Measurements from ENCODE around the gene ZSWIM5.
"Not testable (repeated sequence)": the region's sequence is repeated elsewhere in the genome, so short reads cannot be mapped to it uniquely, and the experiment has no call there.

Gene ZSWIM5

DNA sequence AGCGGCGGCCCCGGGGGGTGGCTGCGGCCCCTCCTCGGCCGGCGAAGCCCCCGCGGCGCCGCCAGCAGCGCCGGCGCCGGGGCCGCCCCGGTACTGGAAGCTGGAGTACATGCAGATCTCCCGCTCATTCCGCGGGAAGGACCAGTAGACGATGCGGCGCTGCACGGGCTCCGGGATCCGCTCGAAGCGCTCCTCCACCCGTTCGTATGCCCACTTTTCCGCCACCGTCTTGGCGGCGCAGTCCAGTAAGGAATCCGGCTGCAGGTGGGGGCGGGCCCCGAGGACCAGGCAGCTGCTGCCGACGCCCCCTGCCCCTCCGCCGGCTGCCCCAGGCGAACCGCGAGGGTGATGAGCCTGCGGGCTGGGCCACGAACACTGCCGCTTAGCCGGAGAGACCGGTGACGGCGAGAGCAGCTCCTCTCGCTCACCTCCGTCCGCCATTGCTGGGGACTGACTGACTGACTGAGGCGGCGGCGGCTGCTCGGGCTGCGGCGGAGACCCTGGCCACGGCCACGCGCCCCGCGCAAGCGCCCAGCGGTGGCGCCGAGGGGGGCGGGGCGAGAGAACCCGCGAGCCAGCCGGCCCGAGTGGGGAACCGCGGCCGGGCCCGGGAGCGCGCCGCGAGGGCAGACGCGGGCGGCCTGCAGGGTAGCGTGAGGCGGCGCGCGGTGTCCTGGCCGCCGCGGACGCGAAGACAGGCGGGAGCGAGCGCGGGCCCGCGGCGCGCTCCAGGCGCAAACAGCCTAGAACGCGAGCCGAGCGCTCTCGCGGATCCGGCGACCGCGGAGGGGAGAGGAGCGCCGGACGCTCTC is at the start of gene ZSWIM5:
Gene ZSWIM5 (minus strand): TSS at position 696 of the 812 bp plus-strand sequence. CDS start 255 bp downstream, at position 441.
- peak within 1 kb of the TSS; percentile 74 for H3K4me3 ChIP-seq (ENCODE audit: low read depth, low read length)
- peak; percentile 64 for DNase-seq (ENCODE audit: low read depth)
- TF ChIP-seq, protein P1, sequence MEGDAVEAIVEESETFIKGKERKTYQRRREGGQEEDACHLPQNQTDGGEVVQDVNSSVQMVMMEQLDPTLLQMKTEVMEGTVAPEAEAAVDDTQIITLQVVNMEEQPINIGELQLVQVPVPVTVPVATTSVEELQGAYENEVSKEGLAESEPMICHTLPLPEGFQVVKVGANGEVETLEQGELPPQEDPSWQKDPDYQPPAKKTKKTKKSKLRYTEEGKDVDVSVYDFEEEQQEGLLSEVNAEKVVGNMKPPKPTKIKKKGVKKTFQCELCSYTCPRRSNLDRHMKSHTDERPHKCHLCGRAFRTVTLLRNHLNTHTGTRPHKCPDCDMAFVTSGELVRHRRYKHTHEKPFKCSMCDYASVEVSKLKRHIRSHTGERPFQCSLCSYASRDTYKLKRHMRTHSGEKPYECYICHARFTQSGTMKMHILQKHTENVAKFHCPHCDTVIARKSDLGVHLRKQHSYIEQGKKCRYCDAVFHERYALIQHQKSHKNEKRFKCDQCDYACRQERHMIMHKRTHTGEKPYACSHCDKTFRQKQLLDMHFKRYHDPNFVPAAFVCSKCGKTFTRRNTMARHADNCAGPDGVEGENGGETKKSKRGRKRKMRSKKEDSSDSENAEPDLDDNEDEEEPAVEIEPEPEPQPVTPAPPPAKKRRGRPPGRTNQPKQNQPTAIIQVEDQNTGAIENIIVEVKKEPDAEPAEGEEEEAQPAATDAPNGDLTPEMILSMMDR (conservative IDR thresholded peaks at IDR 0.05; ENCODE audit: low read depth, low read length): no peak

DNA sequence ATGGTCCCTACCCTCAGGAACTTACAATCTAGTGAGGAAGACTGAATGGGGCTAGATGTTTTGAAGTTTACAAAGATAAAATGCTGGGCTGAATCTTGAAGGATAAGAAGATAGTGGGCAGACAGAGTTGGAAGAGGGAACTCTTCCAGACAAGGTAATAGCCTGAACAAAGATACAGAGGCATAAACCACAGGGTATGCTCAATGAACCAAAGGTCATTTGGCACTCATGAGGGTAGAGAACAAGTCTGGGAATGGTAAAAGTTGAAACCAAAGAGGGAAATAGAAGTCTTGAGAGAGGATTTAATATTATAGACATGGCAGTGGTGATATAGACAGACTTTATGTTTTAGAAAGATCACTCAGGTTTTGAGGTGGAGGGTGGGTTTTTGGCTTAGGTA is 48.1 kb upstream of the ZSWIM5 start:
- no peak overlapping the region for H3K4me3 ChIP-seq (ENCODE audit: low read depth, low read length)
- TF ChIP-seq, protein P1 (conservative IDR thresholded peaks at IDR 0.05; ENCODE audit: low read depth, low read length): no peak
- no peak for DNase-seq (ENCODE audit: low read depth)

DNA sequence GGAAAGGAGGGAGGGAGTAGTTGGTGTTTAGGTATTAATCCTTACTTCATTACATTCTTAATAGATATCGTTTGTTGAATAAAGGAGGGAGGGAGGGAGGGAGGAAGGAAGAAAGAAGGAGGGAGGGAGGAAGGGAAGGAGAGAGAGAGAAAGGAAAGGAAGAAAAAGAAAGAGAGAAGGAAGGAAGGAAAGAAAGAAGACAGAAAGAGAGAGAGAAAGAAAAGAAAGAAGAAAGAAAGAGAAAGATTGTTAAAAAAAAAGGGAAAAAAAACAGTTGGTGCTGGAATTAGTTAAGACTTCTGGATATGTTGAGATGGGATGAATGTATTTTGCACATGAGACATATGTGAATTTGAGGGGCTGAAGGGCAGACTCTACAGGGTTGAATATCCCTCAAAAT is 44.1 kb upstream of the ZSWIM5 start:
- TF ChIP-seq, protein P1 (conservative IDR thresholded peaks at IDR 0.05; ENCODE audit: low read depth, low read length): no peak
- no peak for DNase-seq (ENCODE audit: low read depth)
- H3K4me3 ChIP-seq (ENCODE audit: low read depth, low read length): no peak overlapping the region

DNA sequence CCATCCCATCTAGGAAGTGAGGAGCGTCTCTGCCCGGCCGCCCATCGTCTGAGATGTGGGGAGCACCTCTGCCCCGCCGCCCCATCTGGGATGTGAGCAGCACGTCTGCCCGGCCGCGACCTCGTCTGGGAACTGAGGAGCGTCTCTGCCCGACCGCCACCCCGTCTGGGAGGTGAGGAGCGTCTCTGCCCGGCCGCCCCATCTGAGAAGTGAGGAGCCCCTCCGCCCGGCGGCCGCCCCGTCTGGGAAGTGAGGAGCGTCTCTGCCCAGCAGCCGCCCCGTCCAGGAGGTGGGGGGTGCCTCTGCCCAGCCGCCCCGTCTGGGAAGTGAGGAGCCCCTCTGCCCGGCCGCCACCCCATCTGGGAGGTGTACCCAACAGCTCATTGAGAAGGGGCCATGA is 41.6 kb upstream of the ZSWIM5 start:
- DNase-seq (ENCODE audit: low read depth); H3K4me3 ChIP-seq (ENCODE audit: low read depth, low read length): not testable (repeated sequence)

DNA sequence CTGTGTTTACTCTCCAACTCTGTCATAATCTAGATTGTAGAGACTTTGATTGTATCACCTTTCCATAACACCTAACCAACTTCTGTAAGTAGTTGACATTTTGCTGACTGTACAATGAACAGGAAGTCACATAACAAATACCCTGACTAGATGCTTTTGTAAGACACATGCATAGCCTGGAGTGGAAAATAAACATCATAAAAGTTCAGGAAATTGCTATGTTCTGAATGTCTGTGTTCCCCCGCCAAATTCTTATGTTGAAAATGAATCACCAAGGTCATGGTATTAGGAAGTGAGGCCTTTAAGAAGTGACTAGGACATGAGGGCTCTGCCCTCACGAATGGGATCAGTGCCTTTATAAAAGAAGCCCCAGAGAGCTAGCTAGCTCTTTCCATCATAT is 40.4 kb upstream of the ZSWIM5 start:
- TF ChIP-seq, protein P1 (conservative IDR thresholded peaks at IDR 0.05; ENCODE audit: low read depth, low read length): no peak
- H3K4me3 ChIP-seq (ENCODE audit: low read depth, low read length): no peak overlapping the region
- DNase-seq (ENCODE audit: low read depth): peak; percentile 91

DNA sequence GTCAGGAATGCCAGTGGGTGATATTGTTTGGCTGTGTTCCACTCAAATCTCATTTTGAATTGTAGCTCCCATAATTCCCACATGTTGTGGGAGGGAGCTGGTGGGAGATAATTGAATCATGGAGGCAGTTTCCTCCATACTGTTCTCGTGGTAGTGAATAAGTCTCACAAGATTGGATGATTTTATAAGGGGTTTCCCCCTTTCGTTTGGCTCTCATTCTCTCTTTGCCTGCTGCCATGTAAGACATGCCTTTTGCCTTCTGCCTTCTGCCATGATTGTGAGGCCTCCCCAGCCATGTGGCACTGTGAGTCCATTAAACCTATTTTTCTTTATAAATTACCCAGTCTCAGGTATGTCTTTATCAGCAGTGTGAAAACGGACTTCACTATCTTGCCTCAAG is 40.0 kb upstream of the ZSWIM5 start:
- not testable (repeated sequence) for H3K4me3 ChIP-seq (ENCODE audit: low read depth, low read length); DNase-seq (ENCODE audit: low read depth)

DNA sequence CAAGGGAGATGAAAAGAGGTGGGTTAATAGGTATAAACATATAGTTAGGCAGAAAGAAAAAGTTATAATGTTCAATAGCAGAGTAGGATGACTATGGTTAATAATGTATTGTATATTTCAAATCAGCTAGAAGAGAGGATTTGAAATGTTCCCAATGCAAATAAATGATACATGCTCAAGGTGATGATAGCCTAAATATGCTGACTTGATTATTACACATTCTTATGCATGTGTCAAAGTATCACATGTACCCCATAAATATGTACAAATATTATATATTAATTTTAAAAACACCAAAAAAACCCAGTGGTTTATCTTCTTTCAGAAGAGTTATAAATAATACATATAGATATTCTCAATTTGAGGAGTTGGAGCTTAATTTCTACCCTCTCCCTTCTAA is 38.3 kb upstream of the ZSWIM5 start:
- TF ChIP-seq, protein P1 (conservative IDR thresholded peaks at IDR 0.05; ENCODE audit: low read depth, low read length): no peak
- DNase-seq (ENCODE audit: low read depth): no peak
- no peak overlapping the region for H3K4me3 ChIP-seq (ENCODE audit: low read depth, low read length)
